Parathyroid adenoma (tissue), 2 donors: ENCODE results near the gene ST8SIA2.

ENCODE experiments used
- H2AFZ ChIP-seq: fragments of 300-600 bp; sonication (generic); one replicate; pipeline ENCODE4 v1.7.0; 2017; ENCODE audit warnings: antibody characterized with exemption, mild to moderate bottlenecking
- H3K27ac ChIP-seq: fragments of 300-600 bp; sonication (generic); one replicate; pipeline ENCODE4 v1.7.0; 2017
- H3K27me3 ChIP-seq: fragments of 300-600 bp; sonication (generic); one replicate; pipeline ENCODE4 v1.7.0; 2017; ENCODE audit warnings: low read length; ENCODE audit not compliant: control insufficient read depth, insufficient read depth
- H3K36me3 ChIP-seq: fragments of 300-600 bp; sonication (generic); one replicate; pipeline ENCODE4 v1.7.0; 2017; ENCODE audit warnings: low read length; ENCODE audit not compliant: control insufficient read depth, insufficient read depth
- H3K4me1 ChIP-seq: fragments of 300-600 bp; sonication (generic); one replicate; pipeline ENCODE4 v1.7.0; 2017; ENCODE audit warnings: control low read depth
- H3K4me2 ChIP-seq: fragments of 300-600 bp; sonication (generic); one replicate; pipeline ENCODE4 v1.7.0; 2017; ENCODE audit warnings: low read length
- H3K4me3 ChIP-seq: fragments of 300-600 bp; sonication (generic); one replicate; pipeline ENCODE4 v1.7.0; 2017; ENCODE audit warnings: low read depth, low read length
- H3K79me2 ChIP-seq: fragments of 300-600 bp; sonication (generic); one replicate; pipeline ENCODE4 v1.7.0; 2017; ENCODE audit warnings: control low read depth
- H3K9ac ChIP-seq: fragments of 300-600 bp; sonication (generic); one replicate; pipeline ENCODE4 v1.7.0; 2017; ENCODE audit warnings: mild to moderate bottlenecking
- H3K9me3 ChIP-seq: fragments of 300-600 bp; sonication (generic); one replicate; pipeline ENCODE4 v1.7.0; 2017; ENCODE audit warnings: low read length; ENCODE audit not compliant: control insufficient read depth
- TF ChIP-seq, protein P1 (sequence below): fragments of 300-600 bp; sonication (generic); IDR thresholded peaks from one replicate; pipeline ENCODE4 v1.7.0; 2017; ENCODE audit warnings: antibody characterized with exemption, mild to moderate bottlenecking
- donor health status: primary hyperparathyroidism.

Gene ST8SIA2

DNA sequence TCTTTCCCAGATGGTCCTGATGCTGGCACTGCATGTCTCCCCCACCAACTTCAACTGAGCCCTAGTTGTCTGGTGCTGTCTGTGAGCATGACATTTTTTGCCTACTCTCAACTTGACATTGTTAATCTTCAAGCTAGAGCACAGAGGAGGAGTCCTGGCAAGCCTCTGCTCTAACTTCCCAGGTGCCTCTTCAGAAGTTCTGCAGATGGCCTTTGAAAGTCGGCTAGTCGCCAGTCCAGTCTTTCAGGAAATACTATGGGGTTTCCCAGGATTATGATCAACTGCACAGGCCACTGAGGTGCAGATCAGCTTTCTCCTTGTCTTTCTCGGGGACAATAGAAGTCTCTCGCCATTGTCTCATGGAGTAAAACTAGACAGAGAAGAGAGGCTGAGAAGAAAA, 86.7 kb downstream of the ST8SIA2 start:
- no peak overlapping the region for H3K4me3 ChIP-seq
- no peaks in the 10 kb centered on the region for H3K9me3 ChIP-seq
- TF ChIP-seq, protein P1, sequence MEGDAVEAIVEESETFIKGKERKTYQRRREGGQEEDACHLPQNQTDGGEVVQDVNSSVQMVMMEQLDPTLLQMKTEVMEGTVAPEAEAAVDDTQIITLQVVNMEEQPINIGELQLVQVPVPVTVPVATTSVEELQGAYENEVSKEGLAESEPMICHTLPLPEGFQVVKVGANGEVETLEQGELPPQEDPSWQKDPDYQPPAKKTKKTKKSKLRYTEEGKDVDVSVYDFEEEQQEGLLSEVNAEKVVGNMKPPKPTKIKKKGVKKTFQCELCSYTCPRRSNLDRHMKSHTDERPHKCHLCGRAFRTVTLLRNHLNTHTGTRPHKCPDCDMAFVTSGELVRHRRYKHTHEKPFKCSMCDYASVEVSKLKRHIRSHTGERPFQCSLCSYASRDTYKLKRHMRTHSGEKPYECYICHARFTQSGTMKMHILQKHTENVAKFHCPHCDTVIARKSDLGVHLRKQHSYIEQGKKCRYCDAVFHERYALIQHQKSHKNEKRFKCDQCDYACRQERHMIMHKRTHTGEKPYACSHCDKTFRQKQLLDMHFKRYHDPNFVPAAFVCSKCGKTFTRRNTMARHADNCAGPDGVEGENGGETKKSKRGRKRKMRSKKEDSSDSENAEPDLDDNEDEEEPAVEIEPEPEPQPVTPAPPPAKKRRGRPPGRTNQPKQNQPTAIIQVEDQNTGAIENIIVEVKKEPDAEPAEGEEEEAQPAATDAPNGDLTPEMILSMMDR = no peak

DNA sequence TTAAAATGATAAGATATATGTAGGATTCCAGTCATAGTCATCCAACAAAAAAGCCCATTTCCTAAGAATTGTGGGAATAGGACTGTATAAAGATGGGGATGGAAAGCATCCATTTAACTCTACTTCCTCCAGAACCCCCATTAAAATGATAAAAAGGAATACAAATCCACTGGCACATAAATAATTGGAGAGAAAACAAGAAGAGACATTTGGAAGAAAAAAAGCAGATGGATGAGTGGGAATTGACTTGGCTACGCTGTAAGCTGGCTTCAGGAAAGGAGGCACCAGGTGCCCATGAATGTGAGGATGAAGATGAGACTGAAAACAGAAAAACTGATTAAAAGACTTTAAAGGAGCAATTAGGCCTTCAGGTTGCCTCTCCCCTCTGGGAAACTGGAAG, 91.8 kb downstream of the ST8SIA2 start:
- Histone ChIP-seq H3K4me1 (no peaks in the 10 kb centered on the region), H3K79me2 (no peaks in the 10 kb centered on the region), H3K27ac (no peak overlapping the region), H3K36me3 (no peaks in the 10 kb centered on the region), H3K4me3 (no peak overlapping the region), H2AFZ (no peak overlapping the region), H3K4me2 (no peak overlapping the region), H3K27me3 (no peaks in the 10 kb centered on the region), H3K9ac (no peak overlapping the region), H3K9me3 (no peaks in the 10 kb centered on the region)
- TF ChIP-seq, protein P1 = no peak

More for the DNA sequence above, 86.7 kb downstream of the ST8SIA2 start:
- no peak overlapping the region for H2AFZ ChIP-seq
- no peaks in the 10 kb centered on the region for H3K36me3 ChIP-seq
- H3K4me2 ChIP-seq = no peak overlapping the region
- H3K4me1 ChIP-seq = no peaks in the 10 kb centered on the region
- H3K27ac ChIP-seq = no peak overlapping the region
- H3K79me2 ChIP-seq = no peaks in the 10 kb centered on the region
- no peaks in the 10 kb centered on the region for H3K27me3 ChIP-seq
- no peak overlapping the region for H3K9ac ChIP-seq

DNA sequence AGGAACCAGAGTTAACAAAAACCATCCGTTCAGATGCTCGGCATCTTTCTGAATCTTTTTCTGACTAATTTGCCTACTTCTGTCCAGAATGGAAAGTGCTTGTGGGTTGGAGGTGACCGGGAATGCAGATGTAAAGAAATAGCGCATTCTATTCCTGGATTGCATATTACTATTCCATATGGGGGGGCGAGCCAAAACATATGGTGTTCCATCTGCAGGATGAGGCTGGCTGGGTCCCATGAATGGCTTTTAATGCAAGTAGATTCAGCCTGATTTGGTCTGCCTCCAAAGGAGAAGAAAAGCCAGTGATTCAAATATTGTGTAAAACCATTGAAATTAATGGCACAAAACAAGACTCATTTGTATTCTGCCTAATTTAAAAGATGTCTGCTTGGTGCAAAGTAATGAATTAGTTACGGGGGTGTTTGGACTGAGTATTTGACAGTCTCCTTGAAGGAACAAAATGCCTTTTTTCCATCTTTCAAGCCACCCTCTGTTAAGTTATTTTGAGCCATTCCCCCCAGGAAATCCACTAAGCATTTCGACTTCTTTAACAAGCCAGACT, 99.0 kb downstream of the ST8SIA2 start:
- Histone ChIP-seq H3K9me3 (no peaks in the 10 kb centered on the region), H3K4me2 (no peak overlapping the region), H3K79me2 (no peaks in the 10 kb centered on the region), H3K4me3 (no peak overlapping the region), H3K27me3 (no peaks in the 10 kb centered on the region), H3K4me1 (no peaks in the 10 kb centered on the region), H3K36me3 (no peaks in the 10 kb centered on the region), H3K9ac (no peak overlapping the region), H3K27ac (no peak overlapping the region), H2AFZ (no peak overlapping the region)
- TF ChIP-seq, protein P1 = no peak

DNA sequence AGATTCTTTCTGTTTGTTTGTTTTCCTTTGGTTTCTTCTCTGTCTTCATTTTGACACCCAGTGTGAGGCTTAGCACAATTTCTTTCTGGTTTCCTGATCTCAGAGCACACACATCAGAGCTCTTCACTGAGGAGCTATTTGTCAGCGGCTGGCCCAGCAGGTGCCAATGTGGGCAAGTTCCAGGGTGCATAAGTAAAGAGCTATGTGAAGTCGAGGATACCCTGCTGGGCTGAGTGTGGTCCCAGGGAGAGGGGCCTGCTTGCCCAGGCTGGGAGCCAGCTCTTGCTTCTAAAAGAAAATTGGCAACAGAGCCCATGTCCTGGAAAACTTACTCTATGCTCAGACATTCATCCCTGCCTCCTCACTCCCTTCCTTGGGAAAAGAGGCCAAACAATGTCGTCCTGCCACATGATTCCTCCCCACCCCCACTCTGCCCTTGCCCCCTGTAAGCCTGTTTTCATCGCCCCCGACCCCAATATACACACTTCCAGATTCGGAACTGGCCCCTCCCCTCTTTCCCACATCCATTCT, 101.2 kb downstream of the ST8SIA2 start:
- TF ChIP-seq, protein P1 = no peak
- H3K79me2 ChIP-seq = no peaks in the 10 kb centered on the region
- H3K27me3 ChIP-seq = no peaks in the 10 kb centered on the region
- H3K36me3 ChIP-seq = no peaks in the 10 kb centered on the region
- no peak overlapping the region for H3K4me3 ChIP-seq
- H3K9me3 ChIP-seq = no peaks in the 10 kb centered on the region
- H3K27ac ChIP-seq = no peak overlapping the region
- H2AFZ ChIP-seq = no peak overlapping the region
- no peaks in the 10 kb centered on the region for H3K4me1 ChIP-seq
- no peak overlapping the region for H3K4me2 ChIP-seq
- no peak overlapping the region for H3K9ac ChIP-seq

DNA sequence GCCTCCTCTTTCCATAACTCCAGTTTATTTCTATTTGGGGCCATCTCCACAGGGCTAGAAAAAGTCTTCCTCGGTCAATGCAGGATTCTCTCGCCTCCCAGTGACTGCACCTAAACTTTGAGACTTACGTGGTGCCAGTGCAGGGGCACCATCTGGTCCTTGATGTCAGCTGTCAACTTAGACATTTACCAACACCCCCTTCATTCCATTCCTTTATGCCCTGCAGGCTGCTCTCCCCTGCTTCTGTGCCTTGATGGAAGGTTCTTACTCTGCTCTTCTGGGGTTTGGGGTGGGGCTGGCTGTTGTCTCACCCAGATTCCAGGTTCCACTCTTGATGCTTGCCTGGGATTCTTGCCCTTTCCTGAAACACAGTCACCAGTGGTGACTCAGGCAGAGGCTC, 101.8 kb downstream of the ST8SIA2 start:
- Histone ChIP-seq H2AFZ (no peak overlapping the region), H3K27me3 (no peaks in the 10 kb centered on the region), H3K4me1 (no peaks in the 10 kb centered on the region), H3K9ac (no peak overlapping the region), H3K9me3 (no peaks in the 10 kb centered on the region), H3K4me3 (no peak overlapping the region), H3K79me2 (no peaks in the 10 kb centered on the region), H3K36me3 (no peaks in the 10 kb centered on the region), H3K4me2 (no peak overlapping the region), H3K27ac (no peak overlapping the region)
- TF ChIP-seq, protein P1 = no peak
